ENCODE data around the gene SESTD1.

Gene SESTD1

DNA sequence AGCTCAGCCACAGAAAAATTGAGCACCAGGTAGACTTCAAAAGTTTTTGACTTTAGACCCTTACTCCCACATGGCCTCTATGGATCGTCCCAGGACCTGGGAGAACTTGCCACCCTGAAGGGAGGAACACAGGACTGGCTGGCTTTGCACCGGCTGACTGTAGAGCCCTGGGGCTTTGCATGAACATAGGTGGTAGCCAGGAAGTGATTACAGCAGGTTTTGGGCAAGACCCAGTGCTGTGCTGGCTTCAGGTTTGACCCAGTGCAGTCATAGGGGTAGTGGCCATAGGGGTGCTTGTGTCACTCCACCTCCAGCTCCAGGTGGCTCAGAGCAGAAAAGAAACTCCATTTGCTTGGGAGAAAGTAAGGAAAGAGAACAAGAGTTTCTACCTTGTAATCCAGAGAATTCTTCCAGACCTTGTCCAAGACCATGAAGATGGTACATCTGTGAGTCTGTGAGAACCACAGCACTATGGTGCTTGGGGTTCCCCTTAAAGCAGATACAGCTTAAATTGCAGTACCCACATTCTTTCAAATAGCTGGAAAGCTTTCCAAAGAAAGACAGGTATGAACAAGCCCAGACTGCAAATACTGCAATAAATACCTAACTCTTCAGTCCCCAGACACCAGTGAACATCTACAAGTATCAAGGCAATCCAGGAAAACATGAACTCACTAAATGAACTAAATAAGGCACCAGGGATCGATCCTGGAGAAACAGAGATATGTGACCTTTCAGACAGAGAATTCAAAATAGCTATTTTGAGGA, 13.0 kb upstream of the SESTD1 start:
- ChIA-PET POLR2A (no interaction called here), CTCF (no interaction called here)
- TF ChIP-seq CTCF (IDR thresholded peaks at IDR 0.05; ENCODE audit: insufficient read depth, low read length, missing control alignments), result no peak
- no peak for DNase-seq (ENCODE audit: low read depth, low spot score)
- no peak overlapping the region for H3K4me3 ChIP-seq (ENCODE audit: low read depth, low read length)

- POLR2A ChIA-PET, result no interaction called here
Observed at GRCh38 chr2:179275253-179276012, 10.8 kb upstream of the SESTD1 start.

DNA sequence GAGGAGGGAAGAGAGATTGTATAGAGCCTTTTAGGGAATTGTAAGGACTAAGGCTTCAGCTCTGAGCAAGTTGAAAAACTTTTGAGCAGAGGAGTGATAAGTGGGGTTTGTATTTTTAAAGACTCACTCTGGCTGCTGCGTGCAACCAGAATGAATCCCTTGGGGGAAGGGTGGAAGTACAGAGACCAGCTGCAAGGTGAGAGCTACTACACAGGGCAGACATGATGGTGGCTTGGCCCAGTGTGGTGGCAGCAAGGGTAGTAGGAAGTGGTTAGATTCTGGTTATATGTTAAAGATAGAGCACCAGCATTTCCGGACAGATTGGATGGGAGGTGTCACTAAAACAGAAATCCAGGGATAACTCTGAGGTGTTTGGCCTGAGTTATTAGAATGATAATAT, 10.1 kb upstream of the SESTD1 start:
- DNase-seq (ENCODE audit: low read depth, low spot score), result no peak
- POLR2A ChIA-PET, result no interaction called here
- CTCF ChIA-PET, result interaction anchor here (1.0 kb wide), 1 partner anchor 10 kb away, joined by 3 read pairs; no protein-coding TSS in a partner anchor
- TF ChIP-seq CTCF (IDR thresholded peaks at IDR 0.05; ENCODE audit: insufficient read depth, low read length, missing control alignments), result no peak
- H3K4me3 ChIP-seq (ENCODE audit: low read depth, low read length), result no peak overlapping the region

More at GRCh38 chr2:179275253-179276012, 10.8 kb upstream of the SESTD1 start:
- CTCF ChIA-PET, result interaction anchor here (1.0 kb wide), 1 partner anchor 10 kb away, joined by 3 read pairs; no protein-coding TSS in a partner anchor
- no peak for DNase-seq (ENCODE audit: low read depth, low spot score)
- no peak for TF ChIP-seq CTCF (IDR thresholded peaks at IDR 0.05; ENCODE audit: insufficient read depth, low read length, missing control alignments)
- no peak overlapping the region for H3K4me3 ChIP-seq (ENCODE audit: low read depth, low read length)

- no peak for DNase-seq (ENCODE audit: low read depth, low spot score)
- ChIA-PET CTCF (no interaction called here), POLR2A (no interaction called here)
- no peak for TF ChIP-seq CTCF (IDR thresholded peaks at IDR 0.05; ENCODE audit: insufficient read depth, low read length, missing control alignments)
- H3K4me3 ChIP-seq (ENCODE audit: low read depth, low read length), result no peak overlapping the region
Observed at GRCh38 chr2:179273461-179273962, 8.9 kb upstream of the SESTD1 start.

GRCh38 chr2:179272406-179273192, 8.0 kb upstream of the SESTD1 start:
- no peak overlapping the region for H3K4me3 ChIP-seq (ENCODE audit: low read depth, low read length)

More at GRCh38 chr2:179272406-179273192, 8.0 kb upstream of the SESTD1 start:
- no peak for DNase-seq (ENCODE audit: low read depth, low spot score)
- CTCF ChIA-PET, result interaction anchor here (1.2 to 1.4 kb wide), 2 partner anchors 13 to 69 kb away, joined by 3 read pairs; no protein-coding TSS in a partner anchor
- no peak for TF ChIP-seq CTCF (IDR thresholded peaks at IDR 0.05; ENCODE audit: insufficient read depth, low read length, missing control alignments)
- POLR2A ChIA-PET, result no interaction called here
